GM23338 (cell line): ENCODE measurements around the gene CCDC27. TPM values are rescaled to one million over a fixed set of nuclear protein-coding genes. Genes with fewer than 3 reads are reported as not detected.

Source experiments
- ATAC-seq: fragments of 200-7000 bp; cut with Tn5 transposase; 3 replicates; pipeline ENCODE4 v1.9.1; 2020
- DNase-seq: peaks from one replicate; pipeline ENCODE4 v3.0.0-alpha.2; 2015; ENCODE audit warnings: low spot score
- H2AFZ ChIP-seq: fragments of 200-600 bp; sonication (generic); 2 replicates; pipeline ENCODE4 v1.8.0; 2016; ENCODE audit warnings: antibody characterized with exemption, mild to moderate bottlenecking, moderate library complexity
- H3F3A ChIP-seq: fragments of 200-600 bp; sonication (generic); replicated peaks from 2 replicates; pipeline ENCODE4 v1.8.0; 2017; ENCODE audit warnings: antibody characterized with exemption, mixed run types, low read depth
- H3K27ac ChIP-seq: fragments of 200-600 bp; sonication (generic); 2 replicates; pipeline ENCODE4 v1.6.1; 2016; ENCODE audit warnings: low read depth
- H3K27me3 ChIP-seq: fragments of 200-600 bp; sonication (generic); 2 replicates; pipeline ENCODE4 v1.8.0; 2016; ENCODE audit warnings: mild to moderate bottlenecking, mixed run types, moderate library complexity; ENCODE audit not compliant: insufficient read depth
- H3K36me3 ChIP-seq: fragments of 200-600 bp; sonication (generic); 2 replicates; pipeline ENCODE4 v1.8.0; 2016; ENCODE audit warnings: mild to moderate bottlenecking; ENCODE audit not compliant: insufficient read depth
- H3K4me1 ChIP-seq: fragments of 200-600 bp; sonication (generic); 2 replicates; pipeline ENCODE4 v1.8.0; 2016; ENCODE audit warnings: mild to moderate bottlenecking, moderate library complexity; ENCODE audit not compliant: insufficient read depth
- H3K4me2 ChIP-seq: fragments of 200-600 bp; sonication (generic); 2 replicates; pipeline ENCODE4 v1.7.1; 2017; ENCODE audit warnings: mixed run types
- H3K4me3 ChIP-seq: fragments of 200-600 bp; sonication (generic); 2 replicates; pipeline ENCODE4 v1.6.1; 2016; ENCODE audit warnings: mixed run types
- H3K79me2 ChIP-seq: fragments of 200-600 bp; sonication (generic); replicated peaks from 2 replicates; pipeline ENCODE4 v1.8.0; 2017; ENCODE audit warnings: mild to moderate bottlenecking; ENCODE audit not compliant: insufficient read depth
- H3K9me2 ChIP-seq: fragments of 200-600 bp; sonication (generic); 2 replicates; pipeline ENCODE4 v1.8.0; 2017; ENCODE audit not compliant: insufficient read depth
- H4K20me1 ChIP-seq: fragments of 200-600 bp; sonication (generic); replicated peaks from 2 replicates; pipeline ENCODE4 v1.8.0; 2017; ENCODE audit warnings: mild to moderate bottlenecking; ENCODE audit not compliant: insufficient read depth
- H3K27ac Mint-ChIP-seq: 2 replicates; pipeline ENCODE4 v1.8.0; 2020; ENCODE audit warnings: inconsistent platforms, mild to moderate bottlenecking, moderate library complexity, mixed read lengths
- H3K27me3 Mint-ChIP-seq: 3 replicates; pipeline ENCODE4 v1.8.0; 2022; ENCODE audit warnings: low read depth, mild to moderate bottlenecking, moderate library complexity, mixed read lengths, inconsistent platforms; ENCODE audit not compliant: insufficient read depth, poor library complexity
- H3K36me3 Mint-ChIP-seq: 3 replicates; pipeline ENCODE4 v1.8.0; 2021; ENCODE audit warnings: low read depth, mild to moderate bottlenecking, inconsistent platforms, moderate library complexity, mixed read lengths
- H3K4me1 Mint-ChIP-seq: 3 replicates; pipeline ENCODE4 v1.8.0; 2020; ENCODE audit warnings: mild to moderate bottlenecking, inconsistent platforms, mixed read lengths
- H3K4me3 Mint-ChIP-seq: 3 replicates; pipeline ENCODE4 v1.8.0; 2021; ENCODE audit warnings: moderate library complexity, mild to moderate bottlenecking, inconsistent platforms, mixed read lengths
- H3K9me3 Mint-ChIP-seq: 3 replicates; pipeline ENCODE4 v1.8.0; 2020; ENCODE audit warnings: moderate library complexity, mild to moderate bottlenecking, inconsistent platforms, mixed read lengths
- CREB1 ChIP-seq: fragments of 250-450 bp; sonication (Bioruptor Pico); IDR thresholded peaks from 2 replicates; pipeline ENCODE4 v1.5.0; 2020; ENCODE audit warnings: low read depth, mild to moderate bottlenecking, moderate library complexity
- CTCF ChIP-seq, 2 experiments: fragments of 200-600 bp in 1 of 2; sonication (generic) in 1 of 2; conservative IDR thresholded peaks; 2 replicates each; pipeline versions ENCODE4 v1.5.1 to v1.6.1; 2016 to 2017; ENCODE audit warnings: antibody characterized with exemption in 2 of 2, low read depth in 2 of 2, mild to moderate bottlenecking in 2 of 2, moderate library complexity in 1 of 2
- EZH2phosphoT487 ChIP-seq: fragments of 200-600 bp; sonication (generic); IDR thresholded peaks from one replicate; pipeline ENCODE4 v1.8.1; 2018; ENCODE audit warnings: antibody characterized with exemption; ENCODE audit not compliant: unreplicated experiment
- JUNB ChIP-seq: IDR thresholded peaks from one replicate; pipeline ENCODE4 v1.6.1; 2016; ENCODE audit warnings: antibody characterized with exemption; ENCODE audit not compliant: unreplicated experiment
- POLR2AphosphoS5 ChIP-seq: IDR thresholded peaks from 2 replicates; pipeline ENCODE4 v1.6.1; 2016; ENCODE audit warnings: antibody characterized with exemption, low read depth
- REST ChIP-seq: IDR thresholded peaks from one replicate; pipeline ENCODE4 v1.6.1; 2018; ENCODE audit warnings: antibody characterized with exemption; ENCODE audit not compliant: unreplicated experiment
- STAT1 ChIP-seq: IDR thresholded peaks from one replicate; pipeline ENCODE4 v1.6.1; 2016; ENCODE audit warnings: antibody characterized with exemption; ENCODE audit not compliant: unreplicated experiment
- ZNF114 ChIP-seq: fragments of 250-450 bp; sonication (Bioruptor Pico); IDR thresholded peaks from 2 replicates; pipeline ENCODE4 v1.5.0; 2020; ENCODE audit warnings: mild to moderate bottlenecking, moderate library complexity
- polyA plus RNA-seq: library from polyadenylated mRNA; unstranded; fragments of >200 nt; fragmentation: Nextera tagmentation; extraction: Ambion mirVana; gene quantifications from 2 replicates; pipeline ENCODE4 v1.2.1, GENCODE V29; 2016
- total RNA-seq: library from RNA; depleted of rRNA; stranded (reverse); fragments of >200 nt; shearing (Covaris generic); gene quantifications from 2 replicates; pipeline ENCODE4 v1.2.3, GENCODE V29; 2014

Gene CCDC27
- total and polyA plus RNA-seq, 2 experiments from 2014 or later: 0.18 to 0.45 TPM

- H3K4me3 Mint-ChIP-seq: peak overlapping the region; percentile 65; the same call in 2 of the 3 replicates
- H3K27ac Mint-ChIP-seq: no peak overlapping the region
- peaks cover 9% of the 10 kb centered on the region for H3K27me3 Mint-ChIP-seq
- Histone ChIP-seq H3K4me1 (peaks cover 12% of the 10 kb centered on the region; the same call in 1 of the 2 replicates), H3F3A (0 out of 2 replicates have a peak, but pooled peaks cover 6% of the 10 kb centered on the region), H3K27ac (0 out of 2 replicates have a peak overlapping the region, but pooled peaks have one; percentile 26), H4K20me1 (peaks cover 4% of the 10 kb centered on the region; the same call in 1 of the 2 replicates), H2AFZ (no peak overlapping the region), H3K36me3 (peaks cover 6% of the 10 kb centered on the region; the same call in 1 of the 2 replicates), H3K4me3 (peak overlapping the region; percentile 51), H3K4me2 (peak overlapping the region; percentile 82), H3K27me3 (no peaks in the 10 kb centered on the region), H3K79me2 (no peaks in the 10 kb centered on the region), H3K9me2 (no peaks in the 10 kb centered on the region)
- peak; percentile 34; the same call in 1 of the 2 replicates for TF ChIP-seq POLR2AphosphoS5
- TF ChIP-seq ZNF114 (CRISPR knock-in tag): no peak
- H3K36me3 Mint-ChIP-seq: peaks cover 18% of the 10 kb centered on the region; the same call in 2 of the 3 replicates
- H3K4me1 Mint-ChIP-seq: peaks cover 12% of the 10 kb centered on the region
- ATAC-seq: peak; percentile 82
- H3K9me3 Mint-ChIP-seq: 0 out of 3 replicates have a peak, but pooled peaks cover 2% of the 10 kb centered on the region
- peak; percentile 86 for DNase-seq
Measured at GRCh38 chr1:3732434-3733093, 19.7 kb upstream of the CCDC27 start.

- peaks cover 8% of the 10 kb centered on the region; the same call in 1 of the 2 replicates for H3K36me3 ChIP-seq
- Mint-ChIP-seq H3K27ac (no peak overlapping the region), H3K36me3 (peaks cover 19% of the 10 kb centered on the region; the same call in 2 of the 3 replicates), H3K4me1 (peaks cover 12% of the 10 kb centered on the region), H3K27me3 (peaks cover 9% of the 10 kb centered on the region), H3K4me3 (peak overlapping the region; percentile 65), H3K9me3 (0 out of 3 replicates have a peak, but pooled peaks cover 2% of the 10 kb centered on the region)
- H3F3A ChIP-seq: 0 out of 2 replicates have a peak, but pooled peaks cover 6% of the 10 kb centered on the region
- DNase-seq (no peak), ATAC-seq (peak; percentile 52; the same call in 2 of the 3 replicates)
- peak overlapping the region; percentile 51 for H3K4me3 ChIP-seq
- H3K27me3 ChIP-seq: no peaks in the 10 kb centered on the region
- 0 out of 2 replicates have a peak overlapping the region, but pooled peaks have one; percentile 26 for H3K27ac ChIP-seq
- no peak overlapping the region for H2AFZ ChIP-seq
- H4K20me1 ChIP-seq: peaks cover 9% of the 10 kb centered on the region; the same call in 1 of the 2 replicates
- H3K4me1 ChIP-seq: peaks cover 12% of the 10 kb centered on the region; the same call in 1 of the 2 replicates
- H3K9me2 ChIP-seq: no peaks in the 10 kb centered on the region
- peak overlapping the region; percentile 82 for H3K4me2 ChIP-seq
- no peaks in the 10 kb centered on the region for H3K79me2 ChIP-seq
- TF ChIP-seq EZH2phosphoT487: no peak
- TF ChIP-seq JUNB: no peak
- no peak for TF ChIP-seq CREB1
- no peak for TF ChIP-seq REST
- TF ChIP-seq ZNF114 (CRISPR knock-in tag): no peak
- no peak for TF ChIP-seq STAT1
- TF ChIP-seq CTCF (conservative IDR thresholded peaks at IDR 0.05; ENCODE audit: low read depth in 2 of 2): no peak
Measured at GRCh38 chr1:3733094-3733882, 19.0 kb upstream of the CCDC27 start.
